SK-N-SH (cell line): ENCODE results near the gene SSX2IP. TPM values are rescaled to one million over a fixed set of nuclear protein-coding genes. Genes with fewer than 3 reads are reported as not detected.

ENCODE experiments used
- CTCF ChIA-PET: fragments of 300-600, 350-600 bp; formaldehyde crosslinking; extraction: SDS; loops from one replicate; lab custom pipeline; 2021; lab: Yijun Ruan, JAX
- POLR2A ChIA-PET: fragments of 350-600 bp; sonication (Branson Sonifier 250); formaldehyde crosslinking; extraction: SDS; loops from one replicate; lab custom pipeline; 2020; ENCODE audit warnings: antibody characterized with exemption, inconsistent platforms; lab: Yijun Ruan, JAX
- DNase-seq: peaks from one replicate; pipeline ENCODE4 v3.0.0; 2012
- H2AFZ ChIP-seq: fragments of 200-600 bp; sonication (generic); 2 replicates; pipeline ENCODE4 v1.8.1; 2016; ENCODE audit warnings: antibody characterized with exemption, mild to moderate bottlenecking, low read depth
- H3F3A ChIP-seq: fragments of 200-600 bp; sonication (generic); replicated peaks from 2 replicates; pipeline ENCODE3; 2016; ENCODE audit warnings: antibody characterized with exemption, mild to moderate bottlenecking; ENCODE audit not compliant: insufficient read depth
- H3K27ac ChIP-seq, 2 experiments: fragments of 200-500 bp in 1 of 2; fragments of 200-600 bp in 1 of 2; sonication (Bioruptor generic) in 1 of 2; sonication (generic), shearing (Covaris generic) in 1 of 2; 2 replicates each; pipeline versions ENCODE4 v1.5.1 to v1.6.1; 2014 to 2016; ENCODE audit warnings: low read depth in 2 of 2, inconsistent platforms in 1 of 2, low read length in 1 of 2, mild to moderate bottlenecking in 1 of 2, mixed read lengths in 1 of 2
- H3K27me3 ChIP-seq: fragments of 200-600 bp; sonication (generic), shearing (Covaris generic); 2 replicates; pipeline ENCODE4 v1.6.1; 2016; ENCODE audit warnings: mixed run types; ENCODE audit not compliant: insufficient read depth
- H3K36me3 ChIP-seq, 2 experiments: fragments of 200-500 bp in 1 of 2; fragments of 200-600 bp in 1 of 2; sonication (Bioruptor generic) in 1 of 2; sonication (generic) in 1 of 2; replicated peaks in 1 of 2; 2 replicates each; pipeline versions ENCODE3 to v1.5.1; 2014 to 2016; ENCODE audit warnings: low read length in 1 of 2, mild to moderate bottlenecking in 1 of 2; ENCODE audit not compliant: insufficient read depth in 2 of 2, control insufficient read depth in 1 of 2
- H3K4me1 ChIP-seq, 2 experiments: fragments of 200-500 bp in 1 of 2; fragments of 200-600 bp in 1 of 2; sonication (Bioruptor generic) in 1 of 2; sonication (generic), shearing (Covaris generic) in 1 of 2; 2 replicates each; pipeline versions ENCODE4 v1.5.1 to v1.6.1; 2014 to 2016; ENCODE audit warnings: low read depth in 1 of 2, low read length in 1 of 2, mixed run types in 1 of 2; ENCODE audit not compliant: insufficient read depth in 2 of 2, control insufficient read depth in 1 of 2
- H3K4me2 ChIP-seq: fragments of 200-600 bp; sonication (generic), shearing (Covaris generic); 2 replicates; pipeline ENCODE4 v1.6.1; 2017; ENCODE audit warnings: mixed run types
- H3K4me3 ChIP-seq, 2 experiments: fragments of 200-500 bp in 1 of 2; fragments of 200-600 bp in 1 of 2; sonication (Bioruptor generic) in 1 of 2; sonication (generic), shearing (Covaris generic) in 1 of 2; 2 replicates each; pipeline versions ENCODE4 v1.5.1 to v1.8.1; 2014 to 2016; ENCODE audit warnings: low read depth in 2 of 2, inconsistent platforms in 1 of 2, low read length in 1 of 2, mild to moderate bottlenecking in 1 of 2, mixed read lengths in 1 of 2, moderate library complexity in 1 of 2
- H3K79me2 ChIP-seq: fragments of 200-600 bp; sonication (generic); 2 replicates; pipeline ENCODE4 v1.8.1; 2017; ENCODE audit warnings: mild to moderate bottlenecking; ENCODE audit not compliant: insufficient read depth
- H3K9ac ChIP-seq: fragments of 200-600 bp; sonication (generic); 2 replicates; pipeline ENCODE4 v1.6.1; 2017; ENCODE audit warnings: mixed run types
- H3K9me2 ChIP-seq: fragments of 200-600 bp; sonication (generic); 2 replicates; pipeline ENCODE4 v1.6.1; 2017; ENCODE audit warnings: mixed run types
- H3K9me3 ChIP-seq: fragments of 200-600 bp; sonication (generic); 2 replicates; pipeline ENCODE4 v1.6.1; 2017; ENCODE audit warnings: mixed run types, mild to moderate bottlenecking, moderate library complexity
- H4K20me1 ChIP-seq: fragments of 200-600 bp; sonication (generic); 2 replicates; pipeline ENCODE4 v1.6.1; 2017; ENCODE audit warnings: mild to moderate bottlenecking, mixed run types; ENCODE audit not compliant: insufficient read depth
- CHD2 ChIP-seq: fragments of 150-350 bp; IDR thresholded peaks from 2 replicates; pipeline ENCODE4 v1.6.1; 2018; ENCODE audit warnings: low read length; ENCODE audit not compliant: partially characterized antibody
- ELF1 ChIP-seq: IDR thresholded peaks from 2 replicates; pipeline ENCODE4 v1.4.0; 2012
- EP300 ChIP-seq, 2 experiments: IDR thresholded peaks; 2 replicates each; pipeline versions ENCODE4 v1.4.0 to v1.6.1; 2012; ENCODE audit warnings: borderline replicate concordance in 1 of 2, low read depth in 1 of 2, low read length in 1 of 2
- EZH2phosphoT487 ChIP-seq: fragments of 200-600 bp; sonication (generic); IDR thresholded peaks from 2 replicates; pipeline ENCODE4 v1.6.1; 2017; ENCODE audit warnings: low read depth, mixed run types, mild to moderate bottlenecking, antibody characterized with exemption, moderate library complexity, borderline replicate concordance
- FOXM1 ChIP-seq: IDR thresholded peaks from 2 replicates; pipeline ENCODE4 v1.4.0; 2012; ENCODE audit warnings: low read depth, mild to moderate bottlenecking
- GABPA ChIP-seq: IDR thresholded peaks from 2 replicates; pipeline ENCODE4 v1.4.0; 2012; ENCODE audit warnings: low read depth, mild to moderate bottlenecking
- GATA2 ChIP-seq: sonication (generic); formaldehyde crosslinking; IDR thresholded peaks from 2 replicates; pipeline ENCODE4 v1.5.0; 2020; ENCODE audit warnings: mild to moderate bottlenecking, missing genetic modification reagents
- MXI1 ChIP-seq: IDR thresholded peaks from 2 replicates; pipeline ENCODE4 v1.6.1; 2012; ENCODE audit warnings: mild to moderate bottlenecking, low read depth, low read length, improper control_type of control experiment
- NFIC ChIP-seq: IDR thresholded peaks from 2 replicates; pipeline ENCODE4 v1.4.0; 2012; ENCODE audit warnings: borderline replicate concordance
- RAD21 ChIP-seq: IDR thresholded peaks from 2 replicates; pipeline ENCODE4 v1.6.1; 2012; ENCODE audit warnings: mild to moderate bottlenecking, low read length
- SIN3A ChIP-seq: IDR thresholded peaks from 2 replicates; pipeline ENCODE4 v1.6.1; 2012; ENCODE audit warnings: low read depth, mild to moderate bottlenecking, low read length, moderate library complexity, borderline replicate concordance
- SMC3 ChIP-seq: IDR thresholded peaks from 2 replicates; pipeline ENCODE4 v1.6.1; 2012; ENCODE audit warnings: low read depth, low read length, improper control_type of control experiment
- TCF12 ChIP-seq: IDR thresholded peaks from 2 replicates; pipeline ENCODE4 v1.4.0; 2012
- TEAD4 ChIP-seq: IDR thresholded peaks from 2 replicates; pipeline ENCODE4 v1.4.0; 2012; ENCODE audit warnings: mild to moderate bottlenecking, borderline replicate concordance; ENCODE audit not compliant: insufficient read depth
- WGBS: methylation state at CpG from one replicate; pipeline ENCODE4 v1.1.6; 2017; ENCODE audit warnings: low lambda C conversion rate; 5-methylcytosine and 5-hydroxymethylcytosine counted together
- polyA plus RNA-seq, 3 experiments: library from polyadenylated mRNA; depleted of rRNA; stranded (reverse); fragments of >200 nt; gene quantifications; 2 replicates each; pipeline ENCODE4 v1.2.3, GENCODE V29; 2012
- TF ChIP-seq, protein P1 (sequence below): IDR thresholded peaks from 2 replicates; pipeline ENCODE4 v1.4.0; 2012; ENCODE audit warnings: low read depth, borderline replicate concordance
- TF ChIP-seq, protein P2 (sequence below): fragments of 150-350 bp; IDR thresholded peaks from 2 replicates; pipeline ENCODE4 v1.6.1; 2017; ENCODE audit warnings: antibody characterized with exemption, low read length, low read depth, borderline replicate concordance
- TF ChIP-seq, protein P3 (sequence below): IDR thresholded peaks from 2 replicates; pipeline ENCODE4 v1.6.1; 2012; ENCODE audit warnings: mild to moderate bottlenecking, low read depth, low read length, moderate library complexity
- TF ChIP-seq, protein P4 (sequence below): IDR thresholded peaks from 2 replicates; pipeline ENCODE4 v1.4.0; 2012; ENCODE audit warnings: low read depth, borderline replicate concordance

The SSX2IP gene
- polyA plus RNA-seq, 1 of the 3 experiments (the other 2 are of a cell fraction), result 7.7 TPM

DNA sequence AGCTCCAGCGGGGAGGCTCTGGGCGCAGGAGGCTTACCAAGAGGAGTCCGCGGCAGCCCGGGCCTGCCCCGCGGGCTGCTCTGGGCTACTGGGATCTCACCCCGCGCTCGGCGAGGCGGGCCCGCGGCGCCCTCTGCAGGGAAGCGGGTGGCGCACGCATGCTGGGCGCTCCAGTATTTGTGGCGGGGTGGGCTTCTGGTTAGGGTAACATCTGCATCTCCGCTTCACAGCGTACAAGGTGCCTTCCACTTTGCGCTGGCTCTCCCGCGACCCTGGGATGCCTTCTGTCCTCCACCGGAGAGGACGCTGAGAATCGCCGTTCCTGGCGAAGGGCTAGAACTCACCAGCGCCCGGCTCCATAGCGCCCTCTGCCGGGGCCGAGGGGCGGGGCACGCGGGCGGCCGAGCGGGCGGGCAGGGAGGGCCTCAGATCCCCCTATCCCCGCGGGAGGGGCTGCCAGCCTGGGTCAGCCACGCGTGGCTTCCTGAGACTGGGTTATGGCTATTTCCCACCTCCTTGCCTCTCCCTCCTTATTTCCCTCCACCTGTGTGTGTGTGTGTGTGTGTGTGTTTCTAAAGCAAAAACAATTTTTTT is 69.4 kb downstream of the SSX2IP start (continued):
- TF ChIP-seq, protein P1, sequence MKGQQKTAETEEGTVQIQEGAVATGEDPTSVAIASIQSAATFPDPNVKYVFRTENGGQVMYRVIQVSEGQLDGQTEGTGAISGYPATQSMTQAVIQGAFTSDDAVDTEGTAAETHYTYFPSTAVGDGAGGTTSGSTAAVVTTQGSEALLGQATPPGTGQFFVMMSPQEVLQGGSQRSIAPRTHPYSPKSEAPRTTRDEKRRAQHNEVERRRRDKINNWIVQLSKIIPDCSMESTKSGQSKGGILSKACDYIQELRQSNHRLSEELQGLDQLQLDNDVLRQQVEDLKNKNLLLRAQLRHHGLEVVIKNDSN, result no peak
- TF ChIP-seq, protein P2, sequence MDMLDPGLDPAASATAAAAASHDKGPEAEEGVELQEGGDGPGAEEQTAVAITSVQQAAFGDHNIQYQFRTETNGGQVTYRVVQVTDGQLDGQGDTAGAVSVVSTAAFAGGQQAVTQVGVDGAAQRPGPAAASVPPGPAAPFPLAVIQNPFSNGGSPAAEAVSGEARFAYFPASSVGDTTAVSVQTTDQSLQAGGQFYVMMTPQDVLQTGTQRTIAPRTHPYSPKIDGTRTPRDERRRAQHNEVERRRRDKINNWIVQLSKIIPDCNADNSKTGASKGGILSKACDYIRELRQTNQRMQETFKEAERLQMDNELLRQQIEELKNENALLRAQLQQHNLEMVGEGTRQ, result no peak
- TF ChIP-seq RAD21 (peak; percentile 57), GABPA (no peak)

DNA sequence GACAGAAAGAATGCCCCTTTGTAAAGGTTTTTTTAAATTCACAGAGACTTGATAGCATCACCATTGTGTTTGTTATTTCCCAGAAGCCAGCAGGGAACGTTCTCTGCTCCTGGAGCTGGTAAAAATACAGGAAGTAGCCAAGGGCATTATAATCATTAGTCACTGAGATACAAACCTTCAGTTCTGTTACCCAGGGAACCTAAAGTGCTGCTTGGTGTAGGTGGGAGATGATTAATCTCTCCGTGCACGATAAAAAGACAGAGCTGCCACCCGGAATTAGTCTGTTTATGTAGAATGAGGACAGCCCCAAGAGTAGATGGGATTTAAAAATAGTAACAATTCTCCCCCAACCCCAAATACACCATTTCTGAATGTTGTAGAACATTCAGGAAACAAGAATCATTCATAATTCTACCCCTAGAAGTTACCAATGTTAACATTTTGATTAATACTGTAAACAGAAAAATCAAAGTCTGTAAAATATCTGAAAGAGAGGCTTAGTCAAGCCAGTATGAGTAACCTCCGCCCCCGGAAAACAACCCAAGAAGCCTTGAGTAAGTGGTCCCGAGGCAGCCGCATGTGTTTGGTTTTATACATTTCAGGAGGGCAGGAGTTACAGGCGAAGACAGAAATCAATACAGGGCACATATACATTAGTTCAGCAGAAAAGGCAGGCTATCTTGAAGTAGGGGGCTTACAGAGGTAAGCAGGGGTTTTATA is 70.7 kb downstream of the SSX2IP start:
- peaks cover 14 to 15% of the 10 kb centered on the region in 2 experiments; a peak in 2 of 4 replicates for H3K4me1 ChIP-seq
- H3K27ac ChIP-seq, result peak overlapping the region; percentile 91 to 94
- H3K9me2 ChIP-seq, result no peaks in the 10 kb centered on the region
- 20% methylated on average over 9 of the region's 9 CpGs for WGBS
- H4K20me1 ChIP-seq, result no peaks in the 10 kb centered on the region
- DNase-seq, result peak; percentile 74
- no peaks in the 10 kb centered on the region for H3K79me2 ChIP-seq
- peak overlapping the region; percentile 72 for H3K4me2 ChIP-seq
- no peaks in the 10 kb centered on the region; the same call in 1 of the 2 replicates for H3K9me3 ChIP-seq
- H3K27me3 ChIP-seq, result no peaks in the 10 kb centered on the region
- peaks cover 21% of the 10 kb centered on the region for H3F3A ChIP-seq
- ChIA-PET CTCF (interaction anchor here (0.7 to 2.7 kb wide), 33 partner anchors 10 to 1784 kb away, joined by 3 to 28 read pairs (median 3); partner anchors contain the start of genes CTBS, GNG5 and SPATA1), POLR2A (interaction anchor here (0.9 to 1.3 kb wide), 3 partner anchors 33 to 113 kb away, joined by 3 to 7 read pairs (median 4); partner anchors contain the start of genes CTBS, GNG5 and SPATA1)
- H2AFZ ChIP-seq, result peak overlapping the region; percentile 71
- H3K9ac ChIP-seq, result peak overlapping the region; percentile 62
- peak overlapping the region in 1 of 2 experiments; percentile 16; a peak in 1 of 4 replicates for H3K4me3 ChIP-seq
- no peaks in the 10 kb centered on the region for H3K36me3 ChIP-seq
- TF ChIP-seq TCF12, result peak; percentile 72
- TF ChIP-seq CHD2, result peak; percentile 42
- TF ChIP-seq EZH2phosphoT487, result no peak
- TF ChIP-seq, protein P3, sequence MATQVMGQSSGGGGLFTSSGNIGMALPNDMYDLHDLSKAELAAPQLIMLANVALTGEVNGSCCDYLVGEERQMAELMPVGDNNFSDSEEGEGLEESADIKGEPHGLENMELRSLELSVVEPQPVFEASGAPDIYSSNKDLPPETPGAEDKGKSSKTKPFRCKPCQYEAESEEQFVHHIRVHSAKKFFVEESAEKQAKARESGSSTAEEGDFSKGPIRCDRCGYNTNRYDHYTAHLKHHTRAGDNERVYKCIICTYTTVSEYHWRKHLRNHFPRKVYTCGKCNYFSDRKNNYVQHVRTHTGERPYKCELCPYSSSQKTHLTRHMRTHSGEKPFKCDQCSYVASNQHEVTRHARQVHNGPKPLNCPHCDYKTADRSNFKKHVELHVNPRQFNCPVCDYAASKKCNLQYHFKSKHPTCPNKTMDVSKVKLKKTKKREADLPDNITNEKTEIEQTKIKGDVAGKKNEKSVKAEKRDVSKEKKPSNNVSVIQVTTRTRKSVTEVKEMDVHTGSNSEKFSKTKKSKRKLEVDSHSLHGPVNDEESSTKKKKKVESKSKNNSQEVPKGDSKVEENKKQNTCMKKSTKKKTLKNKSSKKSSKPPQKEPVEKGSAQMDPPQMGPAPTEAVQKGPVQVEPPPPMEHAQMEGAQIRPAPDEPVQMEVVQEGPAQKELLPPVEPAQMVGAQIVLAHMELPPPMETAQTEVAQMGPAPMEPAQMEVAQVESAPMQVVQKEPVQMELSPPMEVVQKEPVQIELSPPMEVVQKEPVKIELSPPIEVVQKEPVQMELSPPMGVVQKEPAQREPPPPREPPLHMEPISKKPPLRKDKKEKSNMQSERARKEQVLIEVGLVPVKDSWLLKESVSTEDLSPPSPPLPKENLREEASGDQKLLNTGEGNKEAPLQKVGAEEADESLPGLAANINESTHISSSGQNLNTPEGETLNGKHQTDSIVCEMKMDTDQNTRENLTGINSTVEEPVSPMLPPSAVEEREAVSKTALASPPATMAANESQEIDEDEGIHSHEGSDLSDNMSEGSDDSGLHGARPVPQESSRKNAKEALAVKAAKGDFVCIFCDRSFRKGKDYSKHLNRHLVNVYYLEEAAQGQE, result 0 out of 2 replicates have a peak, but pooled peaks have one; percentile 9
- TF ChIP-seq EP300 (IDR thresholded peaks at IDR 0.05; ENCODE audit: borderline replicate concordance in 1 of 2, low read depth in 1 of 2, low read length in 1 of 2), result peak; percentile 18 to 74; a peak in 2 of 4 replicates
- no peak for TF ChIP-seq FOXM1
- no peak for TF ChIP-seq TEAD4
- 0 out of 2 replicates have a peak, but pooled peaks have one; percentile 19 for TF ChIP-seq SIN3A
- TF ChIP-seq, protein P1, result no peak
- TF ChIP-seq GATA2, result peak; percentile 81
- no peak for TF ChIP-seq SMC3
- TF ChIP-seq, protein P4, sequence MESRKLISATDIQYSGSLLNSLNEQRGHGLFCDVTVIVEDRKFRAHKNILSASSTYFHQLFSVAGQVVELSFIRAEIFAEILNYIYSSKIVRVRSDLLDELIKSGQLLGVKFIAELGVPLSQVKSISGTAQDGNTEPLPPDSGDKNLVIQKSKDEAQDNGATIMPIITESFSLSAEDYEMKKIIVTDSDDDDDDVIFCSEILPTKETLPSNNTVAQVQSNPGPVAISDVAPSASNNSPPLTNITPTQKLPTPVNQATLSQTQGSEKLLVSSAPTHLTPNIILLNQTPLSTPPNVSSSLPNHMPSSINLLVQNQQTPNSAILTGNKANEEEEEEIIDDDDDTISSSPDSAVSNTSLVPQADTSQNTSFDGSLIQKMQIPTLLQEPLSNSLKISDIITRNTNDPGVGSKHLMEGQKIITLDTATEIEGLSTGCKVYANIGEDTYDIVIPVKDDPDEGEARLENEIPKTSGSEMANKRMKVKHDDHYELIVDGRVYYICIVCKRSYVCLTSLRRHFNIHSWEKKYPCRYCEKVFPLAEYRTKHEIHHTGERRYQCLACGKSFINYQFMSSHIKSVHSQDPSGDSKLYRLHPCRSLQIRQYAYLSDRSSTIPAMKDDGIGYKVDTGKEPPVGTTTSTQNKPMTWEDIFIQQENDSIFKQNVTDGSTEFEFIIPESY, result no peak
- TF ChIP-seq GABPA, result no peak
- peak; percentile 68 for TF ChIP-seq ELF1
- TF ChIP-seq MXI1, result 0 out of 2 replicates have a peak, but pooled peaks have one; percentile 39
- no peak for TF ChIP-seq NFIC
- peak; percentile 28; the same call in 1 of the 2 replicates for TF ChIP-seq RAD21
